Neural crest cell (in vitro differentiated cells): Measurements from ENCODE around the gene TYW1. TPM values are rescaled to one million over a fixed set of nuclear protein-coding genes. Genes with fewer than 3 reads are reported as not detected.
"Not testable (repeated sequence)": the region's sequence is repeated elsewhere in the genome, so short reads cannot be mapped to it uniquely, and the experiment has no call there.

ENCODE experiments used
- DNase-seq: peaks from one replicate; pipeline ENCODE4 v3.0.0; 2021; ENCODE audit warnings: low read depth, mixed read lengths, low spot score
- H3K27ac Mint-ChIP-seq: one replicate; pipeline ENCODE4 v1.8.0; 2021; ENCODE audit warnings: mild to moderate bottlenecking, mixed read lengths; ENCODE audit not compliant: unreplicated experiment
- H3K27me3 Mint-ChIP-seq: 2 replicates; pipeline ENCODE4 v1.8.0; 2021; ENCODE audit warnings: low read depth, mild to moderate bottlenecking, mixed read lengths
- H3K36me3 Mint-ChIP-seq: 2 replicates; pipeline ENCODE4 v1.8.0; 2021; ENCODE audit warnings: low read depth, mild to moderate bottlenecking, mixed read lengths
- H3K4me1 Mint-ChIP-seq: 2 replicates; pipeline ENCODE4 v1.8.0; 2021; ENCODE audit warnings: mixed read lengths
- H3K4me3 Mint-ChIP-seq: one replicate; pipeline ENCODE4 v1.8.0; 2021; ENCODE audit warnings: mild to moderate bottlenecking, mixed read lengths
- H3K9me3 Mint-ChIP-seq: 2 replicates; pipeline ENCODE4 v1.8.0; 2021; ENCODE audit warnings: mixed read lengths
- total RNA-seq: library from RNA; stranded (reverse); gene quantifications from 2 replicates; pipeline ENCODE4 v1.2.1, GENCODE V29; 2021
- TF ChIP-seq, protein P1 (sequence below): fragments of 200-600 bp; sonication (generic); conservative IDR thresholded peaks from 2 replicates; pipeline ENCODE4 v1.5.0; 2021; ENCODE audit warnings: antibody characterized with exemption, mild to moderate bottlenecking

The TYW1 gene
- total RNA-seq, 1 donor from 2014 or later = 19.3 TPM

DNA sequence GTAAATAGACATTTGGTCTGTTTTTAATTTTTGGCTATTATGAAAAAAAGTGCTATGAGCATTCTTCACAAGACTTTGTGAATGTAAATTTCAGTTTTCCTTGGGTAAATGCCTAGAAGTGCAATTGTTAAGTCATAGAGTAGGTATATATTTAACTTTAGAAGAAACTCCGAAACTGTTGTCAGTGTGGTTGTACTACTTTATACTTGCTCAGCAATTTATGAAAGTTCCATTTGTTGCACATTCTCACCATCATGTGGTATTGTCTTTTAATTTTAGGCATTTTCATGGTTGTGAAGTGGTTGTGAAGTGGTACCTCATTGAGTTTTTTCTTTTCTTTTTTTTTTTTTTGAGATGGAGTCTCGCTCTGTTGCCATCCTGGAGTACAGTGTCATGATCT, 60.0 kb downstream of the TYW1 start:
- H3K27ac Mint-ChIP-seq = no peak overlapping the region
- no peak for DNase-seq
- H3K27me3 Mint-ChIP-seq = no peaks in the 10 kb centered on the region

DNA sequence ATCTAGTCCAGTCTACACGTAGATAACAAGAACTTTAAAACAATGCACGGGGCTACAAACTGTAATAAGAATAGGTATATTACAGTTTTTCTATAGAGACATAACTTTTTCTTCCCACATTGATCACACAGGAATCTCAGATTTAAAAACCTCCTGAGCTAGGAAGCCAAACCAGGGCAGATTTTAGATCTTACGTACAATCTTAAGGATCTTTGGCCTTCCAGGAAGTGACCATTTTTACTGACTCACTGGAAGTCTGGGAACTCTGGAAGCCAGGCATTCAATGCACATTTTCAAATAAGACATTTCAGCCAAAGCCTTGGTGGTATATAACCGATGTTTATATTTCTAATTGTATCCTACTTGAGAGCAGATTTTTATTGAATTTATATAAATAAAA, 64.7 kb downstream of the TYW1 start:
- H3K4me1 Mint-ChIP-seq, DNase-seq, H3K9me3 Mint-ChIP-seq, H3K27me3 Mint-ChIP-seq, H3K27ac Mint-ChIP-seq, H3K4me3 Mint-ChIP-seq: not testable (repeated sequence)
- peaks cover 31% of the 10 kb centered on the region for H3K36me3 Mint-ChIP-seq

More for the DNA sequence above, 60.0 kb downstream of the TYW1 start:
- TF ChIP-seq, protein P1, sequence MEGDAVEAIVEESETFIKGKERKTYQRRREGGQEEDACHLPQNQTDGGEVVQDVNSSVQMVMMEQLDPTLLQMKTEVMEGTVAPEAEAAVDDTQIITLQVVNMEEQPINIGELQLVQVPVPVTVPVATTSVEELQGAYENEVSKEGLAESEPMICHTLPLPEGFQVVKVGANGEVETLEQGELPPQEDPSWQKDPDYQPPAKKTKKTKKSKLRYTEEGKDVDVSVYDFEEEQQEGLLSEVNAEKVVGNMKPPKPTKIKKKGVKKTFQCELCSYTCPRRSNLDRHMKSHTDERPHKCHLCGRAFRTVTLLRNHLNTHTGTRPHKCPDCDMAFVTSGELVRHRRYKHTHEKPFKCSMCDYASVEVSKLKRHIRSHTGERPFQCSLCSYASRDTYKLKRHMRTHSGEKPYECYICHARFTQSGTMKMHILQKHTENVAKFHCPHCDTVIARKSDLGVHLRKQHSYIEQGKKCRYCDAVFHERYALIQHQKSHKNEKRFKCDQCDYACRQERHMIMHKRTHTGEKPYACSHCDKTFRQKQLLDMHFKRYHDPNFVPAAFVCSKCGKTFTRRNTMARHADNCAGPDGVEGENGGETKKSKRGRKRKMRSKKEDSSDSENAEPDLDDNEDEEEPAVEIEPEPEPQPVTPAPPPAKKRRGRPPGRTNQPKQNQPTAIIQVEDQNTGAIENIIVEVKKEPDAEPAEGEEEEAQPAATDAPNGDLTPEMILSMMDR = no peak
- no peak overlapping the region for H3K4me3 Mint-ChIP-seq
- no peaks in the 10 kb centered on the region for H3K9me3 Mint-ChIP-seq
- H3K36me3 Mint-ChIP-seq = peaks cover 18% of the 10 kb centered on the region
- H3K4me1 Mint-ChIP-seq = no peaks in the 10 kb centered on the region

DNA sequence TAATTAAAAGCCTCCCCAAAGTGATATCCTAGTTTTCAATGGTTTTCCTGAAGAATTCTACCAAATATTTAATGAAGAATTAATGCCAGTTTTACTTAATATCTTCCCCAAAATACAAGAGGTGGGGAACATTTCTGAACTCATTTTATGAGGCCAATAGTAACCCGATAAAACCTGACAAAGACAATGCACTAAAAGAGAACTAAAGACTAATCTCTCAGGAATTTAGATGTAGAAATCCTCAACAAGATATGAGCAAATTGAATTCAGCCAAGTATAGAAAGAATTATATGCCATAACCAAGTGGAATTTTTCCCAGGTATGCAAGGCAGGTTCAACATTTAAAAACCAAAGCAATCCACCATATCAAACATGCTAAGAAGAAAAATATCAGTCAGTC, 66.2 kb downstream of the TYW1 start:
- H3K4me3 Mint-ChIP-seq, H3K9me3 Mint-ChIP-seq, DNase-seq, H3K4me1 Mint-ChIP-seq, H3K27ac Mint-ChIP-seq, H3K27me3 Mint-ChIP-seq: not testable (repeated sequence)
- peaks cover 35% of the 10 kb centered on the region for H3K36me3 Mint-ChIP-seq

GRCh38 chr7:67066950-67067622, 70.5 kb downstream of the TYW1 start:
- H3K4me1 Mint-ChIP-seq, H3K9me3 Mint-ChIP-seq, H3K27ac Mint-ChIP-seq, H3K4me3 Mint-ChIP-seq, H3K27me3 Mint-ChIP-seq, DNase-seq: not testable (repeated sequence)
- peaks cover 47% of the 10 kb centered on the region for H3K36me3 Mint-ChIP-seq

DNA sequence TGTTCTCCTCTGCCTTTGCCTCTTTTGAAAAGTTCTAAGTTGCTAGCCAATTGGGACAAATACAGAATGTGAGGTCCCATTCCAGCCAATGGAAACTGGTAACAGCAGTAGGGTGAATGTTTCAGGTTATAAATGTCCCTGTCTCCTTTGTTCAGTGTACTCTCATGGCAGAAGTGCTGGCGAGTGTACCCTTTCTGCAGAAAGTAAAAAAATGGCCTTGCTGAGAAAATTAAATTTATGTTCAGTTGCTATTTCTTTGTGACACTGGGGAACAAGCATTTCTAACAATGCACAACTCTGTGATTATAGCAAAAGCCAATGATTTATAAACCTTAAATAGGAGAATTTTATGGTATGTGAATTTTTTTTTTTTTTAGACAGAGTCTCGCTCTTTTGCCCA, 79.5 kb downstream of the TYW1 start:
- DNase-seq, H3K4me1 Mint-ChIP-seq, H3K4me3 Mint-ChIP-seq, H3K27me3 Mint-ChIP-seq, H3K27ac Mint-ChIP-seq: not testable (repeated sequence)
- Mint-ChIP-seq H3K9me3 (peaks cover 16% of the 10 kb centered on the region), H3K36me3 (peaks cover 53% of the 10 kb centered on the region)

GRCh38 chr7:67082880-67083279, 86.2 kb downstream of the TYW1 start:
- H3K9me3 Mint-ChIP-seq, H3K4me1 Mint-ChIP-seq, DNase-seq, H3K27me3 Mint-ChIP-seq, H3K4me3 Mint-ChIP-seq, H3K27ac Mint-ChIP-seq: not testable (repeated sequence)
- H3K36me3 Mint-ChIP-seq = peaks cover 44% of the 10 kb centered on the region

DNA sequence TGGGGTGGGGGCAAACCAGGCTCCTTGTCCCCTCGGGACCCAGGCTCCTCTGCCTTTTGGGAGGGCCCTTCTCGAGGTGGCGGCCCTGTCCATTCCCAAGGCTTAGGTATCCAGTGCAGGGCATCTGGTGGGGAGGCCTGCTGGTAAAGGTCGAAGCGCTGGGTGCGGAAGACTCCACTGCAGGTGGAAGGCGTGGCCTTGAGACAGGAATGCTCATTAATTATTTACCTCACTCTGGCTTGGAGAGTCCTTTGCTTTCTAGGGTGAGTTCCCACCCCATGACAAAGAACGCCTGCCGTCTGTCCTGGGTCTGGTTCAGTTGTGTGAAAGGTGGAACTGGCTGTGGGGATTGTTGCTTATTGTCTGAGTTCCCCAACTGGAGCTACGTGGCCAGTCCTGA, 92.6 kb downstream of the TYW1 start:
- H3K4me1 Mint-ChIP-seq, DNase-seq: not testable (repeated sequence)
- H3K36me3 Mint-ChIP-seq = peaks cover 18% of the 10 kb centered on the region

GRCh38 chr7:67091053-67091452, 94.4 kb downstream of the TYW1 start:
- peaks cover 20% of the 10 kb centered on the region for H3K36me3 Mint-ChIP-seq
- H3K27ac Mint-ChIP-seq, H3K27me3 Mint-ChIP-seq, H3K4me3 Mint-ChIP-seq, H3K4me1 Mint-ChIP-seq, H3K9me3 Mint-ChIP-seq, DNase-seq: not testable (repeated sequence)

More for the DNA sequence above, 92.6 kb downstream of the TYW1 start:
- not testable (repeated sequence) for H3K27me3 Mint-ChIP-seq, H3K4me3 Mint-ChIP-seq, H3K9me3 Mint-ChIP-seq, H3K27ac Mint-ChIP-seq

DNA sequence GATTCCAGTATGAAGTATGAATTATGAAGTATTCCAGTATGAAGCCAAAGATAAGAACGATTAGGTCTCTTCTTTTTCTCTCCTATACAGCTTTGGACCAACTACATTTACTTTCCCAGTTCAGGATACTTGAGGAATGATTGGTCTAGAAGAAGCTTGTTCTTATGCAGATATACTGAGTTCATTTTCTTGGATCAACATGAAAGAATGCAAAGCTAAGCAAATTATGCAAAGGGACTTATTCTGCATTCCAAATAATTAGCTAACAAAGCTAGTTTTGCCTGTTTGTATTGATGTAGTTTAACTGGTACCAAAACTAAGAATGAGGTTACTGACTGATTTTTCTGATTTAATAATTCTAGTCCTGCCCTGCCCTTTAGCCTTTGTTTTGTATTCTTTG, 101.4 kb downstream of the TYW1 start:
- H3K36me3 Mint-ChIP-seq, H3K27ac Mint-ChIP-seq, DNase-seq, H3K9me3 Mint-ChIP-seq, H3K4me3 Mint-ChIP-seq, H3K4me1 Mint-ChIP-seq, H3K27me3 Mint-ChIP-seq: not testable (repeated sequence)

GRCh38 chr7:67099406-67099805, 102.8 kb downstream of the TYW1 start:
- not testable (repeated sequence) for DNase-seq, H3K9me3 Mint-ChIP-seq, H3K36me3 Mint-ChIP-seq, H3K27ac Mint-ChIP-seq, H3K4me1 Mint-ChIP-seq, H3K4me3 Mint-ChIP-seq, H3K27me3 Mint-ChIP-seq

GRCh38 chr7:67100038-67100437, 103.4 kb downstream of the TYW1 start:
- H3K4me1 Mint-ChIP-seq, DNase-seq, H3K9me3 Mint-ChIP-seq, H3K4me3 Mint-ChIP-seq, H3K27ac Mint-ChIP-seq, H3K27me3 Mint-ChIP-seq: not testable (repeated sequence)
- H3K36me3 Mint-ChIP-seq = peaks cover 11% of the 10 kb centered on the region
